Ecto neural progenitor cell (in vitro differentiated cells): ENCODE results near the gene SHE.

Source experiments
- DNase-seq: peaks from one replicate; pipeline ENCODE4 v3.0.0-alpha.2; 2018; ENCODE audit warnings: low spot score

Gene SHE

DNA sequence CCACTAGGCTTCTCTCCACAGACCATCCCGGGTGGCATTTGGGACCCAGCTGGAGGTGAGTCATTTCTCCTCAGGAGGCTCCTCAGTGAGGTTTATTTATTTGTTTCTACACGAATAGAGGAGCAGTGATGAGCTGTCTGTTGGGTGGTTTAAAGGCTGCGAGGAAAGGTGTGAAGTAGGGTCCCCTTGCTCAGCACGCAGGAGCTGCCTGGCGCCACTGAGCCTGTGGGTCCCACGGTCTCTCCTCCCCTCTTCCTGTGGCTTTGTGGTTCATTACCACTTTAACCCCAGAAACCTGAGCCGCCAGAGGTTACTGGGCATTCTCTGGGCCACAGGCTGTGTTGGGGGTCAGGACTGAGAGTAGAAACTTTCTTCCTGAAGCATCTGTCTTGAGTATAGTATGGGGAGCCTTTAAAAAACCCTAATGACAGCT lies 57.2 kb downstream of the SHE start:
- DNase-seq: no peak

GRCh38 chr1:154443274-154444013 lies 58.8 kb downstream of the SHE start:
- no peak for DNase-seq

- no peak for DNase-seq
Observed at GRCh38 chr1:154442006-154442740, 60.0 kb downstream of the SHE start.

- no peak for DNase-seq
Observed at GRCh38 chr1:154441241-154441888, 60.8 kb downstream of the SHE start.

DNA sequence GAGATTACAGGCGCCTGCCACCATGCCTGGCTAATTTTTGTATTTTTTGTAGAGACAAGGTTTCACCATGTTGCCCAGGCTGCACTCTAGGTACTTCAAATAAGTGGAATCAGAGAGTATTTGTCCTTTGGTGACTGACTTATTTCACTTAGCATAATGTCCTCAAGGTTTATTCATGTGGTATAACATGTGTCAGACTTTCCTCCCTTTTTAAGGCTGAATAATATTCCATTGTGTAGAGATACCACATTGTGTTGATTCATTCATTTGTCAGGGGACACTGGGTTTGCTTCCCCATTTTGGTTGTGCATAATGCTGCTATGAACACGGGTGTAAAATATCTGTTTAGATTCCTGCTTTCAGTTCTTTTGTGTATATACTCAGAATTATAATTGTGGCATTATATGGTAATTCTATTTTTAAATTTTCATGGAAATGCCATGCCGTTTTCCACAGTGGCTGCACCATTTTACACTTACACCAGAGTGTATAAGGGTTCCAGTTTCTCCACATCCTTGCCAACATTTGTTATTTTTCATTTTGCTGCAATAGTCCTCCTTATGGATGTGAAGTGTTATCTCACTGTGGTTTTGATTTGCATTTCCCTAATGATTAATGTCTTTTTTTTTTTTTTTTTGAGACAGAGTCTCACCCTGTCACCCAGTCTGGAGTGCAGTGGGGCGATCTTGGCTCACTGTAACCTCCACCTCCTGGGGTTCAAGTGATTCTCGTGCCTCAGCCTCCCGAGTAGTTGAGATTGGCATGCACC lies 62.0 kb downstream of the SHE start:
- DNase-seq: no peak

DNA sequence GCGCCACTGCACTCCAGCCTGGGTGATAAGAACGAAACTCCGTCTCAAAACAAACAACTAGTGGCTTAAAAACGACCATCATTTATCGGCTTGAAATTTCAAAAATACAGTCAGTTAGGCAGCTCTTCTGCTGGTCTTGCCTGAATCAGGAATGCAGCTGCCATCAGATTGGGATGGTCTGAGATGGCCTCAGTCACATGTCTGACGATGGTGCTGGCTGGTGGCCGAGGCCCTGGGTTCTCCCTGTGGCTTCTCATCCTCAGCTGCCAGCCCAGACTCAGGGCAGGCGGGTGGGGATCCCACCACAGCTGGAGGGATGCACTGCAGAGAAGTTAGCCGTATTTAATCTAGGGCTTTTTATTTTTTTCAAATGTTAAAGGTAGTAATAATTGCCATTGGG lies 65.8 kb downstream of the SHE start:
- DNase-seq: no peak

DNA sequence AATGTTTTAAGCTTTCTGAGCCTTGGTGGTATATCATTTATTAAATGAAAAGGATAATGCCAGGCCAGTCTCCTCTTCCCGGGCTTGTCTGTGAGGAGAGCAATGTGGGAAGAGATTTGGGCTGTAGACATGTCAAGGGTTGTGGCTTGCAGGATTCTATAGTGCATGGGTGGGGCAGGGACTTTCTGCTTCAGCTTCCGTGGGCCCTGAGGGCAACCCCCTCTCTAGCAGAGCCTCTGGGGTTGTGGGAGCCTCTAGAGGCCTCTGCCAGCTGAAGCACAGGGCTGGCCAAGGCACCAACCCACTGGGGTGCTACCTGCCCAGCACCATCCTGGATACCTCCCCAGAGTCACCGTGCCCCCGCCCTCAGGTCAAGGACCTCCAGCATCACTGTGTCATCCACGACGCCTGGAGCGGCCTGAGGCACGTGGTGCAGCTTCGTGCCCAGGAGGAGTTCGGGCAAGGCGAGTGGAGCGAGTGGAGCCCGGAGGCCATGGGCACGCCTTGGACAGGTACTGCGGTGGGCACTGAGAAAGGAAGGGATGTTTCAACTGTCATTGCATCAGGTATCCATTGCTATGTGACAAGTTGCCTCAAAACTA lies 66.5 kb downstream of the SHE start:
- DNase-seq: no peak

GRCh38 chr1:154434346-154435085 lies 67.7 kb downstream of the SHE start:
- no peak for DNase-seq

GRCh38 chr1:154433161-154433764 lies 68.9 kb downstream of the SHE start:
- DNase-seq: no peak

DNA sequence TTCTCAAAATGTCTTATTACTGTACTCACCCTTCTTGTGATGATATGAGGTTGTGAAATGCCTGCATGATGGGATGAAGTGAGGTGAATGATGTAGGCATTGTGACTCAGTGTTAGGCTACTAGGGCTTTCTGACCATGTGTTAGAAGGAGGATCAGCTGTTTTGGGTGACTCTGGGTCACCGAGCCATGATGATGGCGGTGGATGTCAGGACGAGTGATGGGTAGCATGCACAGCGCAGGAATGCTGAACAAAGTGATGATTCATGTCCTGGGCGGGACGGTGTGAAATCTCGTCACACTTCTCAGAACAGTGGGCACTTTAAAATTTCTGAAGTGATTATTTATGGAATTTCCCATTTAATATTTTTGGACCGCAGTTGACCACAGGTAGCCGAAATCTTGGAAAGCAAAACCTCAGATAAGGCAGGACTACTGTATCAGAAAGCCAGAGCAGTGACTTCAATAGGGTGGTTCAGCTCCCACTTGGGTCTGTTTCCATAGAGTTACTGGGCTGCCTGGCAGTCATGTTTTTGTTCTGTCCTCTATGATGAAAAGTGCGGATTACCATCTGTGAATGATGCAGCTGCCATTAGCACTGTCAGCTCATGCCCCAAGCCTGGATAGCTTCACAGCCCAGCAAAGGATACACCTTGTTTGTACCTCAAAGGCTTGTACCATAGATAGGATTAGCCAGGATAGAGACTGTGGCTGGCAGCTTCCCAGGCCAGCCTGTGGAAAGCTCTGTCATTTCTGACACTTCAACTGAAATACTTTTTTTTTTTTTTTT lies 70.4 kb downstream of the SHE start:
- no peak for DNase-seq

GRCh38 chr1:154430903-154431302 lies 71.3 kb downstream of the SHE start:
- no peak for DNase-seq

GRCh38 chr1:154429841-154430611 lies 72.2 kb downstream of the SHE start:
- DNase-seq: no peak
